GM18526 (cell line): Measurements from ENCODE around the gene PDIK1L.

Source experiments
- POLR2A ChIP-seq: IDR thresholded peaks from 3 replicates; pipeline ENCODE4 v1.6.1; 2011; ENCODE audit not compliant: insufficient read length; ENCODE audit errors: extremely low read depth

PDIK1L gene

GRCh38 chr1:26081267-26082019 is 30.2 kb upstream of the PDIK1L start:
- no peak for TF ChIP-seq POLR2A

GRCh38 chr1:26082020-26082350 is 29.6 kb upstream of the PDIK1L start:
- TF ChIP-seq POLR2A, result no peak

- TF ChIP-seq POLR2A, result no peak
Measured at GRCh38 chr1:26083208-26083607, 28.4 kb upstream of the PDIK1L start.

- TF ChIP-seq POLR2A, result no peak
Measured at GRCh38 chr1:26084091-26084561, 27.5 kb upstream of the PDIK1L start.

GRCh38 chr1:26084844-26085243 is 26.8 kb upstream of the PDIK1L start:
- TF ChIP-seq POLR2A, result no peak

GRCh38 chr1:26089125-26089524 is 22.5 kb upstream of the PDIK1L start:
- TF ChIP-seq POLR2A, result no peak

GRCh38 chr1:26090893-26091292 is 20.7 kb upstream of the PDIK1L start:
- no peak for TF ChIP-seq POLR2A

- TF ChIP-seq POLR2A, result no peak
Measured at GRCh38 chr1:26092422-26092821, 19.2 kb upstream of the PDIK1L start.

GRCh38 chr1:26094076-26094669 is 17.5 kb upstream of the PDIK1L start:
- TF ChIP-seq POLR2A, result no peak

- no peak for TF ChIP-seq POLR2A
Measured at GRCh38 chr1:26094677-26095383, 16.8 kb upstream of the PDIK1L start.

GRCh38 chr1:26096471-26096870 is 15.2 kb upstream of the PDIK1L start:
- no peak for TF ChIP-seq POLR2A

GRCh38 chr1:26097696-26098095 is 13.9 kb upstream of the PDIK1L start:
- TF ChIP-seq POLR2A, result no peak

- TF ChIP-seq POLR2A, result no peak
Measured at GRCh38 chr1:26098602-26099001, 13.0 kb upstream of the PDIK1L start.

- no peak for TF ChIP-seq POLR2A
Measured at GRCh38 chr1:26099780-26100179, 11.8 kb upstream of the PDIK1L start.

- no peak for TF ChIP-seq POLR2A
Measured at GRCh38 chr1:26102119-26102518, 9.5 kb upstream of the PDIK1L start.

GRCh38 chr1:26102526-26102925 is 9.1 kb upstream of the PDIK1L start:
- no peak for TF ChIP-seq POLR2A
